Nephron (organoid): Measurements from ENCODE around the gene CTSZ.

ENCODE experiments used
- H3K27ac Mint-ChIP-seq, 3 experiments: 2 replicates each; pipeline ENCODE4 v1.8.0; 2020; ENCODE audit warnings: mixed read lengths in 3 of 3, mild to moderate bottlenecking in 2 of 3, moderate library complexity in 1 of 3
- H3K27me3 Mint-ChIP-seq: 2 replicates; pipeline ENCODE4 v1.8.0; 2021; ENCODE audit warnings: low read depth, mild to moderate bottlenecking, moderate library complexity, mixed read lengths
- H3K36me3 Mint-ChIP-seq: 2 replicates; pipeline ENCODE4 v1.8.0; 2020; ENCODE audit warnings: low read depth, mixed read lengths
- H3K4me1 Mint-ChIP-seq: 2 replicates; pipeline ENCODE4 v1.8.0; 2020; ENCODE audit warnings: mixed read lengths
- H3K4me3 Mint-ChIP-seq, 3 experiments: 2 replicates each; pipeline ENCODE4 v1.8.0; 2020; ENCODE audit warnings: mild to moderate bottlenecking in 3 of 3, mixed read lengths in 3 of 3, moderate library complexity in 2 of 3
- H3K9me3 Mint-ChIP-seq: 2 replicates; pipeline ENCODE4 v1.8.0; 2020; ENCODE audit warnings: mixed read lengths
- CTCF ChIP-seq, 3 experiments: fragments of 200-600 bp; sonication (generic); IDR thresholded peaks; one replicate each; pipeline ENCODE4 v1.5.0; 2021; ENCODE audit warnings: antibody characterized with exemption in 3 of 3; ENCODE audit not compliant: unreplicated experiment in 3 of 3

The CTSZ gene

GRCh38 chr20:58981628-58982364 is 25.3 kb downstream of the CTSZ start:
- peaks cover 8% of the 10 kb centered on the region for H3K9me3 Mint-ChIP-seq
- no peaks in the 10 kb centered on the region for H3K27me3 Mint-ChIP-seq
- peak overlapping the region; percentile 59 to 91 (median 87) for H3K27ac Mint-ChIP-seq
- peaks cover 19% of the 10 kb centered on the region for H3K36me3 Mint-ChIP-seq
- no peak for TF ChIP-seq CTCF (IDR thresholded peaks at IDR 0.05; ENCODE audit: unreplicated experiment in 3 of 3)
- peak overlapping the region; percentile 90 to 95 (median 93) for H3K4me3 Mint-ChIP-seq
- H3K4me1 Mint-ChIP-seq: peaks cover 24% of the 10 kb centered on the region

GRCh38 chr20:58980711-58981627 is 26.1 kb downstream of the CTSZ start, which contains the start of gene NELFCD:
NELFCD (plus strand) TSS chr20:58981256; CDS start chr20:58981310, 54 bp downstream.
- TF ChIP-seq CTCF (IDR thresholded peaks at IDR 0.05; ENCODE audit: unreplicated experiment in 3 of 3): no peak
- no peaks in the 10 kb centered on the region for H3K27me3 Mint-ChIP-seq
- H3K9me3 Mint-ChIP-seq: peaks cover 16% of the 10 kb centered on the region
- peaks cover 16% of the 10 kb centered on the region for H3K36me3 Mint-ChIP-seq
- H3K4me1 Mint-ChIP-seq: peaks cover 20% of the 10 kb centered on the region
- H3K4me3 Mint-ChIP-seq: peak within 1 kb of the TSS; percentile 90 to 95 (median 93)
- peak within 1 kb of the TSS; percentile 59 to 91 (median 87) for H3K27ac Mint-ChIP-seq

GRCh38 chr20:58978351-58979190 is 28.5 kb downstream of the CTSZ start:
- Mint-ChIP-seq H3K27ac (peak overlapping the region in 2 of 3 experiments; percentile 44 to 67), H3K4me1 (peaks cover 9% of the 10 kb centered on the region), H3K9me3 (peaks cover 26% of the 10 kb centered on the region), H3K36me3 (peaks cover 12% of the 10 kb centered on the region), H3K27me3 (no peaks in the 10 kb centered on the region), H3K4me3 (peak overlapping the region; percentile 1 to 74 (median 72))
- no peak for TF ChIP-seq CTCF (IDR thresholded peaks at IDR 0.05; ENCODE audit: unreplicated experiment in 3 of 3)

GRCh38 chr20:58976061-58976730 is 30.9 kb downstream of the CTSZ start:
- H3K27ac Mint-ChIP-seq: no peak overlapping the region
- H3K9me3 Mint-ChIP-seq: peaks cover 26% of the 10 kb centered on the region
- peaks cover 9% of the 10 kb centered on the region for H3K36me3 Mint-ChIP-seq
- no peaks in the 10 kb centered on the region for H3K27me3 Mint-ChIP-seq
- H3K4me3 Mint-ChIP-seq: peak overlapping the region in 1 of 3 experiments; percentile 41
- H3K4me1 Mint-ChIP-seq: no peaks in the 10 kb centered on the region
- TF ChIP-seq CTCF (IDR thresholded peaks at IDR 0.05; ENCODE audit: unreplicated experiment in 3 of 3): no peak

- H3K4me3 Mint-ChIP-seq: no peak overlapping the region
- H3K9me3 Mint-ChIP-seq: peaks cover 32% of the 10 kb centered on the region
- no peak overlapping the region for H3K27ac Mint-ChIP-seq
- H3K4me1 Mint-ChIP-seq: no peaks in the 10 kb centered on the region
- no peaks in the 10 kb centered on the region for H3K27me3 Mint-ChIP-seq
- peaks cover 9% of the 10 kb centered on the region for H3K36me3 Mint-ChIP-seq
- TF ChIP-seq CTCF (IDR thresholded peaks at IDR 0.05; ENCODE audit: unreplicated experiment in 3 of 3): no peak
Measured at GRCh38 chr20:58975353-58975752, 31.7 kb downstream of the CTSZ start.
